T-cell (primary cell): ENCODE results near the gene COX8A. TPM values are rescaled to one million over a fixed set of nuclear protein-coding genes. Genes with fewer than 3 reads are reported as not detected.

ENCODE experiments used
- ATAC-seq, 4 experiments: fragments of 200-7000 bp in 3 of 4; fragments of 150-1000 bp in 1 of 4; cut with Tn5 transposase; replicated peaks in 1 of 4; 1 replicate in 3 of 4; 2 replicates in 1 of 4; pipeline ENCODE4 v1.10.0; 2021; ENCODE audit warnings: moderate library complexity in 3 of 4, mild to moderate bottlenecking in 2 of 4, moderate number of reproducible peaks in 1 of 4
- CTCF ChIA-PET, 2 donors: fragments of 300-600 bp; sonication (Branson Sonifier 250); formaldehyde crosslinking; loops; one replicate each; lab custom pipeline; 2022; ENCODE audit warnings: antibody characterized with exemption in 2 of 2; lab: Charles Lee
- POLR2A ChIA-PET, 2 donors: fragments of 300-600 bp; sonication (Branson Sonifier 250); formaldehyde crosslinking; loops; one replicate each; lab custom pipeline; 2022; ENCODE audit warnings: antibody characterized with exemption in 2 of 2; lab: Charles Lee
- DNase-seq, 35 experiments: peaks; one replicate each; pipeline versions ENCODE4 v3.0.0 to v3.0.0-alpha.2; 2013 to 2023
- H3K27ac ChIP-seq: one replicate; pipeline ENCODE4 v1.5.1; 2013; ENCODE audit warnings: low read length
- H3K27me3 ChIP-seq, 2 experiments: replicated peaks in 1 of 2; 1 replicate in 1 of 2; 2 replicates in 1 of 2; pipeline versions ENCODE4 v1.6.1 to v1.7.0; 2013; ENCODE audit warnings: low read length in 1 of 2, mixed read lengths in 1 of 2; ENCODE audit not compliant: control insufficient read depth in 2 of 2, insufficient read depth in 2 of 2; ENCODE audit errors: extremely low read depth in 1 of 2
- H3K36me3 ChIP-seq, 2 donors: 1 replicate in 1 of 2; 2 replicates in 1 of 2; pipeline versions ENCODE4 v1.6.1 to v1.7.0; 2013; ENCODE audit warnings: low read length in 1 of 2; ENCODE audit not compliant: control insufficient read depth in 2 of 2, insufficient read depth in 1 of 2; ENCODE audit errors: extremely low read depth in 1 of 2
- H3K4me1 ChIP-seq, 2 experiments: 1 replicate in 1 of 2; 2 replicates in 1 of 2; pipeline versions ENCODE4 v1.6.1 to v1.7.0; 2013; ENCODE audit warnings: low read length in 2 of 2, mixed read lengths in 1 of 2; ENCODE audit not compliant: insufficient read depth in 2 of 2, control insufficient read depth in 1 of 2; ENCODE audit errors: extremely low read depth in 1 of 2
- H3K4me3 ChIP-seq, 2 donors: 1 replicate in 1 of 2; 2 replicates in 1 of 2; pipeline versions ENCODE4 v1.5.1 to v1.7.0; 2013; ENCODE audit warnings: mild to moderate bottlenecking in 2 of 2, low read length in 1 of 2, moderate library complexity in 1 of 2; ENCODE audit not compliant: control insufficient read depth in 1 of 2; ENCODE audit errors: extremely low read depth in 1 of 2
- H3K9me3 ChIP-seq: 2 replicates; pipeline ENCODE4 v1.7.0; 2013
- H3K27ac Mint-ChIP-seq, 2 donors: one replicate each; pipeline ENCODE4 v1.8.0; 2020 to 2021; ENCODE audit warnings: mild to moderate bottlenecking in 2 of 2, mixed read lengths in 2 of 2
- H3K27me3 Mint-ChIP-seq, 2 donors: one replicate each; pipeline ENCODE4 v1.8.0; 2021 to 2022; ENCODE audit warnings: mixed read lengths in 2 of 2
- H3K36me3 Mint-ChIP-seq: one replicate; pipeline ENCODE4 v1.8.0; 2021; ENCODE audit warnings: mixed read lengths
- H3K4me1 Mint-ChIP-seq, 3 donors: one replicate each; pipeline ENCODE4 v1.8.0; 2020 to 2022; ENCODE audit warnings: mixed read lengths in 3 of 3, mild to moderate bottlenecking in 1 of 3
- H3K4me3 Mint-ChIP-seq, 3 donors: one replicate each; pipeline ENCODE4 v1.8.0; 2020 to 2022; ENCODE audit warnings: mild to moderate bottlenecking in 3 of 3, mixed read lengths in 3 of 3, moderate library complexity in 3 of 3
- H3K9me3 Mint-ChIP-seq, 3 donors: one replicate each; pipeline ENCODE4 v1.8.0; 2020 to 2022; ENCODE audit warnings: mixed read lengths in 3 of 3
- WGBS: methylation state at CpG from one replicate; pipeline ENCODE4 v1.1.5; 2013; ENCODE audit warnings: missing lambda C conversion rate; ENCODE audit not compliant: insufficient coverage; 5-methylcytosine and 5-hydroxymethylcytosine counted together
- total RNA-seq, 35 experiments: library from RNA in 6 of 35; stranded (reverse) in 6 of 35; fragments of 120-200 nt in 1 of 35; gene quantifications; one replicate each; pipeline versions ENCODE4 v1.2.1 to v1.2.4 and lab custom pipeline; 2013 to 2026

The COX8A gene
- total RNA-seq, 5 donors from 2014 or later (not counting 1 experiment from before 2014, with no cell fraction given): 108 to 152 (median 125) TPM

GRCh38 chr11:63945477-63946163 is 28.8 kb upstream of the COX8A start:
- peaks cover 0 to 12% of the 10 kb centered on the region in 2 experiments for H3K4me1 ChIP-seq
- Mint-ChIP-seq H3K9me3 (no peaks in the 10 kb centered on the region), H3K27ac (no peak overlapping the region), H3K36me3 (peaks cover under 1% of the 10 kb centered on the region), H3K4me1 (peaks cover 2 to 11% (median 8%) of the 10 kb centered on the region in 3 donors), H3K27me3 (no peaks in the 10 kb centered on the region), H3K4me3 (no peak overlapping the region)
- H3K4me3 ChIP-seq: no peak overlapping the region
- H3K27ac ChIP-seq: no peak overlapping the region
- H3K9me3 ChIP-seq: no peaks in the 10 kb centered on the region
- ChIA-PET POLR2A (no interaction called here), CTCF (interaction anchor here (0.6 to 2.3 kb wide), 14 partner anchors 12 to 563 kb away, joined by 3 to 31 read pairs (median 4); partner anchors contain the start of genes MARK2 (in 1 of the 2) and ZFTA (in 1 of the 2))
- ATAC-seq (peak; percentile 74 to 87 (median 82)), DNase-seq (peak in 30 of 35 experiments; percentile 18 to 71 (median 33))
- no peaks in the 10 kb centered on the region for H3K27me3 ChIP-seq
- 58% methylated on average over 7 of the region's 14 CpGs for WGBS
- H3K36me3 ChIP-seq: peaks cover 2 to 9% of the 10 kb centered on the region in 2 donors

- Mint-ChIP-seq H3K4me1 (peaks cover 20 to 26% (median 23%) of the 10 kb centered on the region in 3 donors), H3K27me3 (no peaks in the 10 kb centered on the region), H3K27ac (peak overlapping the region; percentile 80 to 89), H3K4me3 (peak overlapping the region; percentile 14 to 53 (median 22)), H3K36me3 (peaks cover 24% of the 10 kb centered on the region), H3K9me3 (no peaks in the 10 kb centered on the region)
- DNase-seq (peak in 23 of 35 experiments; percentile 10 to 53 (median 26)), ATAC-seq (peak; percentile 71 to 91 (median 84))
- peak overlapping the region; percentile 53 for H3K27ac ChIP-seq
- H3K27me3 ChIP-seq: no peaks in the 10 kb centered on the region
- CTCF ChIA-PET: interaction anchor here in 1 of 2 donors (0.7 kb wide), 1 partner anchor 115 kb away, joined by 6 read pairs; no protein-coding TSS in a partner anchor
- peaks cover 16 to 29% of the 10 kb centered on the region in 2 donors for H3K36me3 ChIP-seq
- H3K4me3 ChIP-seq: no peak overlapping the region
- POLR2A ChIA-PET: interaction anchor here in 1 of 2 donors (0.6 kb wide), 1 partner anchor 1241 kb away, joined by 3 read pairs; no protein-coding TSS in a partner anchor
- peaks cover 8 to 38% of the 10 kb centered on the region in 2 experiments for H3K4me1 ChIP-seq
- WGBS: 44% methylated on average over 17 of the region's 20 CpGs
- no peaks in the 10 kb centered on the region for H3K9me3 ChIP-seq
These were observed 22.5 kb upstream of the COX8A start for GRCh38 chr11:63951779-63952536.

- no peaks in the 10 kb centered on the region for H3K9me3 ChIP-seq
- peak overlapping the region; percentile 53 for H3K27ac ChIP-seq
- H3K27me3 ChIP-seq: no peaks in the 10 kb centered on the region
- no CpG with 5 or more reads among the region's 4 CpGs for WGBS
- Mint-ChIP-seq H3K27ac (peak overlapping the region; percentile 80 to 89), H3K9me3 (no peaks in the 10 kb centered on the region), H3K4me1 (peaks cover 21 to 26% (median 23%) of the 10 kb centered on the region in 3 donors), H3K27me3 (no peaks in the 10 kb centered on the region), H3K36me3 (peaks cover 24% of the 10 kb centered on the region), H3K4me3 (peak overlapping the region in 1 of 3 donors; percentile 53)
- DNase-seq: no peak
- no peak overlapping the region for H3K4me3 ChIP-seq
- ChIA-PET POLR2A (interaction anchor here in 1 of 2 donors (0.5 kb wide), 1 partner anchor 78 kb away, joined by 7 read pairs; no protein-coding TSS in a partner anchor), CTCF (interaction anchor here in 1 of 2 donors (0.7 kb wide), 1 partner anchor 115 kb away, joined by 6 read pairs; no protein-coding TSS in a partner anchor)
- H3K4me1 ChIP-seq: peaks cover 8 to 38% of the 10 kb centered on the region in 2 experiments
- H3K36me3 ChIP-seq: peaks cover 16 to 30% of the 10 kb centered on the region in 2 donors
- ATAC-seq: no peak
These were observed 21.9 kb upstream of the COX8A start for GRCh38 chr11:63952570-63952969.

- CTCF ChIA-PET: interaction anchor here in 1 of 2 donors (0.7 to 1.4 kb wide), 2 partner anchors 10 to 12 kb away, joined by 3 read pairs; no protein-coding TSS in a partner anchor
- Histone ChIP-seq H3K27me3 (no peaks in the 10 kb centered on the region), H3K27ac (no peak overlapping the region), H3K36me3 (peaks cover 12 to 30% of the 10 kb centered on the region in 2 donors), H3K4me3 (no peak overlapping the region), H3K4me1 (peaks cover 2 to 44% of the 10 kb centered on the region in 2 experiments), H3K9me3 (no peaks in the 10 kb centered on the region)
- peaks cover 17% of the 10 kb centered on the region for H3K36me3 Mint-ChIP-seq
- WGBS: 75% methylated on average over 4 of the region's 5 CpGs
- H3K27me3 Mint-ChIP-seq: no peaks in the 10 kb centered on the region
- H3K9me3 Mint-ChIP-seq: no peaks in the 10 kb centered on the region
- POLR2A ChIA-PET: no interaction called here
- ATAC-seq (no peak), DNase-seq (no peak)
- no peak overlapping the region for H3K4me3 Mint-ChIP-seq
- peaks cover 13 to 23% (median 20%) of the 10 kb centered on the region in 3 donors for H3K4me1 Mint-ChIP-seq
- H3K27ac Mint-ChIP-seq: no peak overlapping the region
These were observed 16.4 kb upstream of the COX8A start for GRCh38 chr11:63958008-63958407.

- H3K9me3 ChIP-seq: no peaks in the 10 kb centered on the region
- H3K4me3 Mint-ChIP-seq: peak overlapping the region in 2 of 3 donors; percentile 21 to 24
- no peaks in the 10 kb centered on the region for H3K27me3 Mint-ChIP-seq
- no peaks in the 10 kb centered on the region for H3K27me3 ChIP-seq
- WGBS: 39% methylated on average over 17 of the region's 19 CpGs
- H3K36me3 ChIP-seq: peaks cover 0 to 2% of the 10 kb centered on the region in 2 donors
- no peak overlapping the region for H3K27ac ChIP-seq
- H3K36me3 Mint-ChIP-seq: no peaks in the 10 kb centered on the region
- ATAC-seq (peak; percentile 43 to 78 (median 50)), DNase-seq (peak in 13 of 35 experiments; percentile 8 to 39 (median 23))
- H3K9me3 Mint-ChIP-seq: no peaks in the 10 kb centered on the region
- peaks cover 10 to 20% (median 18%) of the 10 kb centered on the region in 3 donors for H3K4me1 Mint-ChIP-seq
- ChIA-PET CTCF (interaction anchor here in 1 of 2 donors (1.0 kb wide), 1 partner anchor 123 kb away, joined by 3 read pairs; the partner anchor contains the start of gene MARK2), POLR2A (no interaction called here)
- no peak overlapping the region for H3K27ac Mint-ChIP-seq
- no peak overlapping the region for H3K4me3 ChIP-seq
- H3K4me1 ChIP-seq: peaks cover 2 to 30% of the 10 kb centered on the region in 2 experiments
These were observed 12.6 kb upstream of the COX8A start for GRCh38 chr11:63961608-63962412.
